Glutamatergic neuron (in vitro differentiated cells): ENCODE measurements around the gene FARS2. TPM values are rescaled to one million over a fixed set of nuclear protein-coding genes. Genes with fewer than 3 reads are reported as not detected.
A peak's percentile ranks its signal among the peaks of the same experiment; 100 is the strongest.

Experiments
- DNase-seq: peaks from one replicate; pipeline ENCODE4 v3.0.0; 2022
- H3K27ac Mint-ChIP-seq: one replicate; pipeline ENCODE4 v1.8.0; 2020; ENCODE audit warnings: mild to moderate bottlenecking, mixed read lengths, inconsistent platforms; ENCODE audit not compliant: unreplicated experiment
- H3K27me3 Mint-ChIP-seq: one replicate; pipeline ENCODE4 v1.8.0; 2020; ENCODE audit warnings: mild to moderate bottlenecking, moderate library complexity, mixed read lengths, inconsistent platforms; ENCODE audit not compliant: unreplicated experiment
- H3K36me3 Mint-ChIP-seq: one replicate; pipeline ENCODE4 v1.8.0; 2020; ENCODE audit warnings: mild to moderate bottlenecking, mixed read lengths, inconsistent platforms; ENCODE audit not compliant: unreplicated experiment
- H3K4me1 Mint-ChIP-seq: one replicate; pipeline ENCODE4 v1.8.0; 2020; ENCODE audit warnings: mild to moderate bottlenecking, low read depth, mixed read lengths, inconsistent platforms; ENCODE audit not compliant: unreplicated experiment
- H3K4me3 Mint-ChIP-seq: one replicate; pipeline ENCODE4 v1.8.0; 2020; ENCODE audit warnings: mild to moderate bottlenecking, mixed read lengths, inconsistent platforms; ENCODE audit not compliant: unreplicated experiment
- H3K9me3 Mint-ChIP-seq: one replicate; pipeline ENCODE4 v1.8.0; 2020; ENCODE audit warnings: mild to moderate bottlenecking, moderate library complexity, mixed read lengths, inconsistent platforms; ENCODE audit not compliant: unreplicated experiment
- CTCF ChIP-seq: fragments of 200-600 bp; sonication (generic); IDR thresholded peaks from one replicate; pipeline ENCODE4 v1.5.0; 2021; ENCODE audit not compliant: partially characterized antibody, unreplicated experiment
- total RNA-seq: library from RNA; stranded (reverse); fragmentation: NEBNext Ultra II Directional; extraction: Animal tissue kit (Norgen Biotek cat#: 25700); gene quantifications from one replicate; pipeline ENCODE4 v1.2.1, GENCODE V29; 2021; ENCODE audit not compliant: unreplicated experiment

The FARS2 gene
- total RNA-seq, 1 donor from 2014 or later = 14.2 TPM

- H3K27ac Mint-ChIP-seq = no peak overlapping the region
- H3K4me1 Mint-ChIP-seq = peaks cover 22% of the 10 kb centered on the region
- no peak for TF ChIP-seq CTCF
- H3K4me3 Mint-ChIP-seq = no peak overlapping the region
- H3K36me3 Mint-ChIP-seq = no peaks in the 10 kb centered on the region
- DNase-seq = no peak
- peaks cover 7% of the 10 kb centered on the region for H3K9me3 Mint-ChIP-seq
- no peaks in the 10 kb centered on the region for H3K27me3 Mint-ChIP-seq
Observed at GRCh38 chr6:5662797-5663196, 401.5 kb downstream of the FARS2 start.

GRCh38 chr6:5663259-5663658 is 401.9 kb downstream of the FARS2 start:
- H3K27me3 Mint-ChIP-seq = no peaks in the 10 kb centered on the region
- H3K4me3 Mint-ChIP-seq = no peak overlapping the region
- no peak for TF ChIP-seq CTCF
- H3K27ac Mint-ChIP-seq = no peak overlapping the region
- no peaks in the 10 kb centered on the region for H3K36me3 Mint-ChIP-seq
- peaks cover 22% of the 10 kb centered on the region for H3K4me1 Mint-ChIP-seq
- H3K9me3 Mint-ChIP-seq = peaks cover 7% of the 10 kb centered on the region
- no peak for DNase-seq

GRCh38 chr6:5663739-5664138 is 402.4 kb downstream of the FARS2 start:
- H3K27me3 Mint-ChIP-seq = no peaks in the 10 kb centered on the region
- no peak for DNase-seq
- H3K9me3 Mint-ChIP-seq = peaks cover 7% of the 10 kb centered on the region
- H3K4me1 Mint-ChIP-seq = peaks cover 20% of the 10 kb centered on the region
- H3K36me3 Mint-ChIP-seq = no peaks in the 10 kb centered on the region
- no peak for TF ChIP-seq CTCF
- H3K4me3 Mint-ChIP-seq = no peak overlapping the region
- H3K27ac Mint-ChIP-seq = no peak overlapping the region

GRCh38 chr6:5664149-5664548 is 402.8 kb downstream of the FARS2 start:
- peaks cover 16% of the 10 kb centered on the region for H3K4me1 Mint-ChIP-seq
- peaks cover 7% of the 10 kb centered on the region for H3K9me3 Mint-ChIP-seq
- H3K4me3 Mint-ChIP-seq = no peak overlapping the region
- no peak overlapping the region for H3K27ac Mint-ChIP-seq
- H3K36me3 Mint-ChIP-seq = no peaks in the 10 kb centered on the region
- H3K27me3 Mint-ChIP-seq = no peaks in the 10 kb centered on the region
- no peak for TF ChIP-seq CTCF
- no peak for DNase-seq

- no peak for DNase-seq
- Mint-ChIP-seq H3K4me3 (no peak overlapping the region), H3K4me1 (peaks cover 9% of the 10 kb centered on the region), H3K9me3 (peaks cover 6% of the 10 kb centered on the region), H3K27ac (peak overlapping the region; percentile 7), H3K36me3 (no peaks in the 10 kb centered on the region), H3K27me3 (no peaks in the 10 kb centered on the region)
- no peak for TF ChIP-seq CTCF
Observed at GRCh38 chr6:5665173-5665572, 403.9 kb downstream of the FARS2 start.
